H9 (cell line): ENCODE data around the gene ZNF264. TPM values are rescaled to one million over a fixed set of nuclear protein-coding genes. Genes with fewer than 3 reads are reported as not detected.

Source experiments
- DNase-seq: peaks from one replicate; pipeline ENCODE4 v3.0.0-alpha.2; 2017
- H2AFZ ChIP-seq: one replicate; pipeline ENCODE4 v1.6.1; 2013; ENCODE audit warnings: mild to moderate bottlenecking, low read length, control low read depth, moderate library complexity
- H2AK5ac ChIP-seq: 2 replicates; pipeline ENCODE4 v1.6.1; 2013; ENCODE audit warnings: low read length, control low read depth, mixed read lengths; ENCODE audit not compliant: insufficient read length
- H2BK120ac ChIP-seq: one replicate; pipeline ENCODE4 v1.6.1; 2013; ENCODE audit warnings: low read depth, mild to moderate bottlenecking, low read length, control low read depth, inconsistent platforms; ENCODE audit not compliant: poor library complexity, severe bottlenecking
- H2BK12ac ChIP-seq: 2 replicates; pipeline ENCODE4 v1.6.1; 2013; ENCODE audit warnings: low read length, control low read depth, mixed read lengths, low read depth; ENCODE audit not compliant: insufficient read length
- H2BK15ac ChIP-seq: 2 replicates; pipeline ENCODE4 v1.6.1; 2013; ENCODE audit warnings: low read depth, low read length, control low read depth
- H2BK20ac ChIP-seq: one replicate; pipeline ENCODE4 v1.6.1; 2013; ENCODE audit warnings: low read depth, mild to moderate bottlenecking, low read length, control low read depth, inconsistent platforms; ENCODE audit not compliant: poor library complexity, severe bottlenecking
- H2BK5ac ChIP-seq: 2 replicates; pipeline ENCODE4 v1.6.1; 2013; ENCODE audit warnings: low read length, control low read depth, mixed read lengths; ENCODE audit not compliant: insufficient read length
- H3K14ac ChIP-seq: 2 replicates; pipeline ENCODE4 v1.6.1; 2013; ENCODE audit warnings: low read length, control low read depth; ENCODE audit not compliant: insufficient read depth
- H3K18ac ChIP-seq: 2 replicates; pipeline ENCODE4 v1.6.1; 2013; ENCODE audit warnings: low read depth, mild to moderate bottlenecking, mixed read lengths, low read length, control low read depth; ENCODE audit not compliant: insufficient read length
- H3K23ac ChIP-seq: 2 replicates; pipeline ENCODE4 v1.6.1; 2013; ENCODE audit warnings: low read length, control low read depth, mixed read lengths, low read depth; ENCODE audit not compliant: insufficient read length
- H3K23me2 ChIP-seq: 2 replicates; pipeline ENCODE4 v1.6.1; 2013; ENCODE audit warnings: low read depth, mild to moderate bottlenecking, mixed read lengths, low read length, control low read depth; ENCODE audit not compliant: insufficient read length, poor library complexity, severe bottlenecking
- H3K27ac ChIP-seq: 2 replicates; pipeline ENCODE4 v1.5.1; 2013; ENCODE audit warnings: low read length, control low read depth, mixed read lengths, low read depth; ENCODE audit not compliant: insufficient read length
- H3K27me3 ChIP-seq: 2 replicates; pipeline ENCODE4 v1.6.1; 2013; ENCODE audit warnings: low read length, control low read depth, inconsistent platforms; ENCODE audit not compliant: insufficient read depth
- H3K4ac ChIP-seq: 2 replicates; pipeline ENCODE4 v1.6.1; 2013; ENCODE audit warnings: low read depth, mild to moderate bottlenecking, control low read depth, inconsistent platforms, low read length, moderate library complexity
- H3K4me1 ChIP-seq: 2 replicates; pipeline ENCODE4 v1.6.1; 2013; ENCODE audit warnings: low read length, control low read depth, inconsistent platforms; ENCODE audit not compliant: insufficient read depth
- H3K4me2 ChIP-seq: 2 replicates; pipeline ENCODE4 v1.6.1; 2013; ENCODE audit warnings: low read length, control low read depth, mixed read lengths; ENCODE audit not compliant: insufficient read length, insufficient read depth
- H3K56ac ChIP-seq: 2 replicates; pipeline ENCODE4 v1.6.1; 2013; ENCODE audit warnings: low read depth, mild to moderate bottlenecking, mixed read lengths, low read length, control low read depth; ENCODE audit not compliant: insufficient read length
- H3K79me1 ChIP-seq: 2 replicates; pipeline ENCODE4 v1.6.1; 2013; ENCODE audit warnings: low read depth, mild to moderate bottlenecking, moderate library complexity, low read length, control low read depth, inconsistent platforms; ENCODE audit not compliant: insufficient read depth, poor library complexity, severe bottlenecking
- H3K79me2 ChIP-seq: 2 replicates; pipeline ENCODE4 v1.6.1; 2013; ENCODE audit warnings: low read length, control low read depth, inconsistent platforms; ENCODE audit not compliant: insufficient read depth
- H3K9ac ChIP-seq: 2 replicates; pipeline ENCODE4 v1.6.1; 2013; ENCODE audit warnings: low read length, control low read depth, mixed read lengths; ENCODE audit not compliant: insufficient read length; ENCODE audit errors: extremely low read depth
- H3K9me3 ChIP-seq: one replicate; pipeline ENCODE4 v1.6.1; 2013; ENCODE audit warnings: low read depth, low read length, inconsistent platforms; ENCODE audit not compliant: control insufficient read depth
- H3T11ph ChIP-seq: one replicate; pipeline ENCODE4 v1.6.1; 2013; ENCODE audit warnings: mild to moderate bottlenecking, low read length, control low read depth, inconsistent platforms
- H4K20me1 ChIP-seq: one replicate; pipeline ENCODE4 v1.6.1; 2013; ENCODE audit not compliant: control insufficient read depth, insufficient read length, insufficient read depth
- H4K5ac ChIP-seq: 2 replicates; pipeline ENCODE4 v1.6.1; 2013; ENCODE audit warnings: low read depth, mild to moderate bottlenecking, mixed read lengths, low read length, control low read depth; ENCODE audit not compliant: insufficient read length
- H4K8ac ChIP-seq: replicated peaks from 2 replicates; pipeline ENCODE4 v1.6.1; 2013; ENCODE audit warnings: low read length, control low read depth, mixed read lengths, low read depth; ENCODE audit not compliant: insufficient read length
- H4K91ac ChIP-seq: 2 replicates; pipeline ENCODE4 v1.6.1; 2013; ENCODE audit warnings: low read depth, mild to moderate bottlenecking, moderate library complexity, mixed read lengths, low read length, control low read depth; ENCODE audit not compliant: insufficient read length
- H3K27ac Mint-ChIP-seq, 3 experiments: 2 replicates in 2 of 3; 3 replicates in 1 of 3; pipeline ENCODE4 v1.8.0; 2020 to 2021; ENCODE audit warnings: mixed read lengths in 3 of 3, mild to moderate bottlenecking in 1 of 3, moderate library complexity in 1 of 3
- H3K27me3 Mint-ChIP-seq: 2 replicates; pipeline ENCODE4 v1.8.0; 2021; ENCODE audit warnings: low read depth, mild to moderate bottlenecking, moderate library complexity, mixed read lengths
- H3K36me3 Mint-ChIP-seq, 3 experiments: 2 replicates in 2 of 3; 3 replicates in 1 of 3; pipeline ENCODE4 v1.8.0; 2020 to 2021; ENCODE audit warnings: low read depth in 3 of 3, mixed read lengths in 3 of 3; ENCODE audit not compliant: insufficient read depth in 1 of 3
- H3K4me1 Mint-ChIP-seq, 2 experiments: 2 replicates each; pipeline ENCODE4 v1.8.0; 2020; ENCODE audit warnings: mixed read lengths in 2 of 2
- H3K4me3 Mint-ChIP-seq, 2 experiments: 2 replicates in 1 of 2; 3 replicates in 1 of 2; pipeline ENCODE4 v1.8.0; 2020 to 2021; ENCODE audit warnings: mild to moderate bottlenecking in 2 of 2, mixed read lengths in 2 of 2, moderate library complexity in 1 of 2
- H3K9me3 Mint-ChIP-seq, 2 experiments: 2 replicates in 1 of 2; 3 replicates in 1 of 2; pipeline ENCODE4 v1.8.0; 2020; ENCODE audit warnings: mild to moderate bottlenecking in 2 of 2, mixed read lengths in 2 of 2, moderate library complexity in 1 of 2
- WGBS: extraction: QIAGEN DNeasy Blood & Tissue Kit; methylation state at CpG from one replicate; pipeline ENCODE4 v1.1.7; 2013; ENCODE audit warnings: missing lambda C conversion rate, low lambda C conversion rate, mixed read lengths; ENCODE audit not compliant: insufficient read length; ENCODE audit errors: extremely low coverage; 5-methylcytosine and 5-hydroxymethylcytosine counted together
- total RNA-seq: library from RNA; stranded (reverse); gene quantifications from 2 replicates; pipeline ENCODE4 v1.2.1, GENCODE V29; 2021
- TF ChIP-seq, protein P1 (sequence below): fragments of 200-600 bp; sonication (generic); conservative IDR thresholded peaks from 3 replicates; pipeline ENCODE4 v1.8.0; 2021; ENCODE audit warnings: antibody characterized with exemption, mild to moderate bottlenecking

ZNF264 gene
- total RNA-seq, 1 experiment from 2014 or later = 25.3 TPM

DNA sequence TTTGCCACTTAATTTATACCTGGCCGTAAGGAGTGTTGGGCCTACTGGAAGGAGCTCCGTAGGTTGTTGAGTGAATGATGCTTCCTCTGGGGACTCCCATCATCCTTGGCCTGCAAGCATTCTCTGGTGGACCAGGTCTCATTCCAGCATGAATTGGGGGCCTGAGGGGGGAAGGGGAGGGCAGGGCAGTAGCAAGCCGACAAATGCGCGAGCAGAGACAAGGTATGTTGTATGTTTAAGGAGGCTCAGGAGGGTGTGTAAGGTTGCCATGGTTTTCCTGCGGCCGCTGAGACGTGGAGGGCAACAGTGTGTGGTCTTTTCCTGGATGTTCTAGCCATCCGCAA lies 749 bp downstream of the ZNF264 start:
- no peak overlapping the region for H2BK15ac ChIP-seq
- H3T11ph ChIP-seq = no peak overlapping the region
- Mint-ChIP-seq H3K4me1 (peaks cover 12 to 17% of the 10 kb centered on the region in 2 experiments), H3K27me3 (peaks cover 19% of the 10 kb centered on the region), H3K4me3 (peak overlapping the region; percentile 95 to 97), H3K27ac (peak overlapping the region in 1 of 3 experiments; percentile 25; a peak in 2 of 7 replicates), H3K9me3 (peaks cover 35% of the 10 kb centered on the region in 2 experiments), H3K36me3 (peaks cover 57 to 62% (median 61%) of the 10 kb centered on the region in 3 experiments)
- H3K4me2 ChIP-seq = peak overlapping the region; percentile 86
- H3K4ac ChIP-seq = no peak overlapping the region
- H4K8ac ChIP-seq = no peak overlapping the region
- no peaks in the 10 kb centered on the region for H3K27me3 ChIP-seq
- H3K23ac ChIP-seq = no peak overlapping the region
- H3K18ac ChIP-seq = no peak overlapping the region
- peaks cover 8% of the 10 kb centered on the region; the same call in 1 of the 2 replicates for H3K79me2 ChIP-seq
- DNase-seq = no peak
- peaks cover 16% of the 10 kb centered on the region for H3K9me3 ChIP-seq
- H3K23me2 ChIP-seq = peaks cover 12% of the 10 kb centered on the region
- H2AFZ ChIP-seq = no peak overlapping the region
- H4K20me1 ChIP-seq = no peaks in the 10 kb centered on the region
- no peak overlapping the region for H2BK12ac ChIP-seq
- peak overlapping the region; percentile 45 for H3K9ac ChIP-seq
- 0 out of 2 replicates have a peak overlapping the region, but pooled peaks have one; percentile 27 for H3K14ac ChIP-seq
- H2BK120ac ChIP-seq = no peak overlapping the region
- no peak overlapping the region for H3K27ac ChIP-seq
- H4K5ac ChIP-seq = no peak overlapping the region
- H2BK20ac ChIP-seq = no peak overlapping the region
- no peak overlapping the region for H3K56ac ChIP-seq
- TF ChIP-seq, protein P1, sequence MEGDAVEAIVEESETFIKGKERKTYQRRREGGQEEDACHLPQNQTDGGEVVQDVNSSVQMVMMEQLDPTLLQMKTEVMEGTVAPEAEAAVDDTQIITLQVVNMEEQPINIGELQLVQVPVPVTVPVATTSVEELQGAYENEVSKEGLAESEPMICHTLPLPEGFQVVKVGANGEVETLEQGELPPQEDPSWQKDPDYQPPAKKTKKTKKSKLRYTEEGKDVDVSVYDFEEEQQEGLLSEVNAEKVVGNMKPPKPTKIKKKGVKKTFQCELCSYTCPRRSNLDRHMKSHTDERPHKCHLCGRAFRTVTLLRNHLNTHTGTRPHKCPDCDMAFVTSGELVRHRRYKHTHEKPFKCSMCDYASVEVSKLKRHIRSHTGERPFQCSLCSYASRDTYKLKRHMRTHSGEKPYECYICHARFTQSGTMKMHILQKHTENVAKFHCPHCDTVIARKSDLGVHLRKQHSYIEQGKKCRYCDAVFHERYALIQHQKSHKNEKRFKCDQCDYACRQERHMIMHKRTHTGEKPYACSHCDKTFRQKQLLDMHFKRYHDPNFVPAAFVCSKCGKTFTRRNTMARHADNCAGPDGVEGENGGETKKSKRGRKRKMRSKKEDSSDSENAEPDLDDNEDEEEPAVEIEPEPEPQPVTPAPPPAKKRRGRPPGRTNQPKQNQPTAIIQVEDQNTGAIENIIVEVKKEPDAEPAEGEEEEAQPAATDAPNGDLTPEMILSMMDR = no peak
- no peak overlapping the region for H4K91ac ChIP-seq
- no peaks in the 10 kb centered on the region for H3K4me1 ChIP-seq
- no peaks in the 10 kb centered on the region for H3K79me1 ChIP-seq
- H2AK5ac ChIP-seq = no peak overlapping the region
- no peak overlapping the region for H2BK5ac ChIP-seq
- WGBS = no CpG with 5 or more reads among the region's 9 CpGs
